Measurements from ENCODE around the gene ADGRB3. TPM values are rescaled to one million over a fixed set of nuclear protein-coding genes. Genes with fewer than 3 reads are reported as not detected.

Gene ADGRB3
- total and polyA plus RNA-seq, 4 donors, result 0.21 to 2.3 (median 0.48) TPM

DNA sequence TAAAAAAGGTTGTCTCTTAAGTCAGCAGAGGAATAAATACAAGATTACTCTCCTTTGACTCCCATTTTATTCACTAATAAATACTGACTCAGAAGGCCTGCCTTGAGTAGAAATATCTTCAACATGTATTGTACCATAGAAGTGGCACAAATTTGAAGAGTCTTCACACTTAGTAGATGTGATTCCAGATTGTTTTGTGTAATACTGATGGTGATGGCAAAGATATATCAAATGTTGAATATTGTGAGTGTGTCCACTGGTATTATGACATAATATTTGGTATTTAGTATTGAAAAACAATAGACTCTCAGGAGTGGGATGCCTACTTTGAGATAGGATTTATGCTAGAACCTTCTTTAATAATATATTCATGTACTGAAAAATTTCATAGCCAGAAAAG is 7.0 kb downstream of the ADGRB3 start (continued):
- no peak for TF ChIP-seq ZBTB33 (IDR thresholded peaks at IDR 0.05)
- no peak for TF ChIP-seq FOXA1 (IDR thresholded peaks at IDR 0.05)
- TF ChIP-seq EGR1 (IDR thresholded peaks at IDR 0.05; ENCODE audit: low read depth in 2 of 2), result no peak

DNA sequence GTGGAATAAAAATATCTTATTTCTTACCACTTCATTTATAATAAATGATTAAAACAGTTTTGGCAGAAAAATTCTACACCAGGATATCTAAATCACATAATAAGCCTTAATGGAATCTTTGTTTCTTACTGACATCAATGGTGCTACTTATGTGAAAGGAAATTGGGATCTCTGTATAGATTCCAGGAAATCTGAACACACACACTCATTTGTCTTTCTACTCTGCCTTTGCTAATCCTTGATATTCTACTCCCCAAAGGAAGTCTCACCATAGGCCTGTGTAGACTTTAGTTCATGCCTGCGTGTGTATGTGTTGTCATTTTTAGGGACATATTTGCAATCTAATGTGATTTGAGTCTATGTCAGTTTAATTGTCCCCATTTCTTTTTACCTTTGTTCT is 7.9 kb downstream of the ADGRB3 start:
- no peak overlapping the region for H3K27ac ChIP-seq (ENCODE audit: low read depth in 1 of 2, low read length in 2 of 2)
- no peak for DNase-seq (ENCODE audit: low spot score)
- no peaks in the 10 kb centered on the region for H3K9me3 ChIP-seq (ENCODE audit: control insufficient read depth in 4 of 4, low read length in 3 of 4)
- peaks cover 0 to 13% (median 2%) of the 10 kb centered on the region in 4 donors for H3K27me3 ChIP-seq (ENCODE audit: control insufficient read depth in 4 of 4, insufficient read depth in 4 of 4, low read length in 3 of 4)
- no peak overlapping the region for H3K9ac ChIP-seq (ENCODE audit: low read depth in 1 of 2, low read length in 2 of 2)
- peaks cover 0 to 10% (median 4%) of the 10 kb centered on the region in 4 donors for H3K4me1 ChIP-seq (ENCODE audit: control insufficient read depth in 4 of 4, insufficient read depth in 4 of 4, low read length in 3 of 4)
- WGBS, result 92% methylated on average over 1 of the region's 1 CpG
- no peak overlapping the region for H3K4me3 ChIP-seq (ENCODE audit: low read depth in 1 of 3, low read length in 3 of 3)
- no peaks in the 10 kb centered on the region for H3K36me3 ChIP-seq (ENCODE audit: control insufficient read depth in 4 of 4, insufficient read depth in 3 of 4, low read depth in 1 of 4, low read length in 3 of 4)
- TF ChIP-seq CTCF (IDR thresholded peaks at IDR 0.05; ENCODE audit: low read depth, low read length, missing input control), result no peak
- no peak for TF ChIP-seq MAX (IDR thresholded peaks at IDR 0.05)
- TF ChIP-seq, protein P1, sequence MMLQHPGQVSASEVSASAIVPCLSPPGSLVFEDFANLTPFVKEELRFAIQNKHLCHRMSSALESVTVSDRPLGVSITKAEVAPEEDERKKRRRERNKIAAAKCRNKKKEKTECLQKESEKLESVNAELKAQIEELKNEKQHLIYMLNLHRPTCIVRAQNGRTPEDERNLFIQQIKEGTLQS (IDR thresholded peaks at IDR 0.05), result no peak
- no peak for TF ChIP-seq YY1 (IDR thresholded peaks at IDR 0.05)
- TF ChIP-seq HNF4A (conservative IDR thresholded peaks at IDR 0.05), result no peak
- TF ChIP-seq RAD21 (IDR thresholded peaks at IDR 0.05), result no peak
- no peak for TF ChIP-seq FOXA1 (IDR thresholded peaks at IDR 0.05)
- TF ChIP-seq GABPA (IDR thresholded peaks at IDR 0.05 in 1 of 2, conservative IDR thresholded peaks at IDR 0.05 in 1 of 2), result no peak
- TF ChIP-seq EGR1 (IDR thresholded peaks at IDR 0.05; ENCODE audit: low read depth in 2 of 2), result no peak
- no peak for TF ChIP-seq TAF1 (conservative IDR thresholded peaks at IDR 0.05)
- TF ChIP-seq SP1 (IDR thresholded peaks at IDR 0.05), result no peak
- no peak for TF ChIP-seq NR2F2 (IDR thresholded peaks at IDR 0.05)
- no peak for TF ChIP-seq ZBTB33 (IDR thresholded peaks at IDR 0.05)
- TF ChIP-seq HNF4G (IDR thresholded peaks at IDR 0.05), result no peak
- TF ChIP-seq FOXA2 (IDR thresholded peaks at IDR 0.05), result no peak
- TF ChIP-seq RXRA (IDR thresholded peaks at IDR 0.05), result no peak
- no peak for TF ChIP-seq JUND (IDR thresholded peaks at IDR 0.05)
